Dendritic cell treated with granulocyte-macrophage colony-stimulating factor and Interleukin-4, amounts not matched to agents 40 ng/mL and 50 ng/mL, for 4 days (primary cell): ENCODE data around the gene FREM3.
"Not testable (repeated sequence)": the region's sequence is repeated elsewhere in the genome, so short reads cannot be mapped to it uniquely, and the experiment has no call there.

Source experiments
- H3K27ac Mint-ChIP-seq: one replicate; pipeline ENCODE4 v1.8.0; 2022; ENCODE audit warnings: mild to moderate bottlenecking, mixed read lengths
- H3K27me3 Mint-ChIP-seq: one replicate; pipeline ENCODE4 v1.8.0; 2022; ENCODE audit warnings: mild to moderate bottlenecking, mixed read lengths
- H3K36me3 Mint-ChIP-seq: one replicate; pipeline ENCODE4 v1.8.0; 2022; ENCODE audit warnings: low read depth, mixed read lengths
- H3K4me1 Mint-ChIP-seq: one replicate; pipeline ENCODE4 v1.8.0; 2022; ENCODE audit warnings: low read depth, mixed read lengths
- H3K4me3 Mint-ChIP-seq: one replicate; pipeline ENCODE4 v1.8.0; 2022; ENCODE audit warnings: mild to moderate bottlenecking, moderate library complexity, mixed read lengths
- H3K9me3 Mint-ChIP-seq: one replicate; pipeline ENCODE4 v1.8.0; 2022; ENCODE audit warnings: mixed read lengths
- intact Hi-C: fragments of 100-400 bp; cut with micrococcal nuclease; formaldehyde crosslinking; loops from one replicate; pipeline ENCODE4 v1.15.0; 2022

Gene FREM3

GRCh38 chr4:143700416-143701352 is at the start of gene FREM3:
TSS of gene FREM3 (minus strand) at chr4:143700675. CDS start at chr4:143700675, 0 bp downstream.
- no peaks in the 10 kb centered on the region for H3K36me3 Mint-ChIP-seq
- no peak within 1 kb of the TSS for H3K4me3 Mint-ChIP-seq
- H3K4me1 Mint-ChIP-seq: peaks cover 18% of the 10 kb centered on the region
- H3K27ac Mint-ChIP-seq: no peak within 1 kb of the TSS
- H3K27me3 Mint-ChIP-seq: peaks cover 47% of the 10 kb centered on the region
- intact Hi-C loops: no loop called here
- no peaks in the 10 kb centered on the region for H3K9me3 Mint-ChIP-seq

- no peaks in the 10 kb centered on the region for H3K4me1 Mint-ChIP-seq
- no peak overlapping the region for H3K4me3 Mint-ChIP-seq
- H3K27ac Mint-ChIP-seq: no peak overlapping the region
- H3K36me3 Mint-ChIP-seq: no peaks in the 10 kb centered on the region
- H3K27me3 Mint-ChIP-seq: no peaks in the 10 kb centered on the region
- intact Hi-C loops: no loop called here
- no peaks in the 10 kb centered on the region for H3K9me3 Mint-ChIP-seq
Observed at GRCh38 chr4:143745874-143746273, 45.4 kb upstream of the FREM3 start.

GRCh38 chr4:143743591-143743990 is 43.1 kb upstream of the FREM3 start:
- no peaks in the 10 kb centered on the region for H3K27me3 Mint-ChIP-seq
- no peaks in the 10 kb centered on the region for H3K4me1 Mint-ChIP-seq
- H3K36me3 Mint-ChIP-seq: no peaks in the 10 kb centered on the region
- no peaks in the 10 kb centered on the region for H3K9me3 Mint-ChIP-seq
- H3K27ac Mint-ChIP-seq: no peak overlapping the region
- no peak overlapping the region for H3K4me3 Mint-ChIP-seq
- intact Hi-C loops: no loop called here

- no peaks in the 10 kb centered on the region for H3K9me3 Mint-ChIP-seq
- H3K36me3 Mint-ChIP-seq: no peaks in the 10 kb centered on the region
- H3K4me3 Mint-ChIP-seq: no peak overlapping the region
- H3K4me1 Mint-ChIP-seq: no peaks in the 10 kb centered on the region
- H3K27me3 Mint-ChIP-seq: no peaks in the 10 kb centered on the region
- no peak overlapping the region for H3K27ac Mint-ChIP-seq
- intact Hi-C loops: no loop called here
Observed at GRCh38 chr4:143742834-143743233, 42.4 kb upstream of the FREM3 start.

- Mint-ChIP-seq H3K27me3 (no peaks in the 10 kb centered on the region), H3K36me3 (no peaks in the 10 kb centered on the region), H3K4me1 (no peaks in the 10 kb centered on the region), H3K27ac (no peak overlapping the region), H3K9me3 (no peaks in the 10 kb centered on the region), H3K4me3 (no peak overlapping the region)
- intact Hi-C loops: no loop called here
Observed at GRCh38 chr4:143736861-143737260, 36.4 kb upstream of the FREM3 start.

- not testable (repeated sequence) for H3K27ac Mint-ChIP-seq, H3K9me3 Mint-ChIP-seq, H3K4me3 Mint-ChIP-seq
Observed at GRCh38 chr4:143736061-143736460, 35.6 kb upstream of the FREM3 start.

GRCh38 chr4:143728166-143728565 is 27.7 kb upstream of the FREM3 start:
- no peaks in the 10 kb centered on the region for H3K9me3 Mint-ChIP-seq

More at GRCh38 chr4:143736061-143736460, 35.6 kb upstream of the FREM3 start:
- H3K27me3 Mint-ChIP-seq, H3K4me1 Mint-ChIP-seq, H3K36me3 Mint-ChIP-seq, intact Hi-C loops: not testable (repeated sequence)

GRCh38 chr4:143726714-143727113 is 26.2 kb upstream of the FREM3 start:
- intact Hi-C loops: no loop called here
- Mint-ChIP-seq H3K36me3 (no peaks in the 10 kb centered on the region), H3K4me1 (no peaks in the 10 kb centered on the region), H3K27ac (no peak overlapping the region), H3K4me3 (no peak overlapping the region), H3K9me3 (no peaks in the 10 kb centered on the region), H3K27me3 (no peaks in the 10 kb centered on the region)

More at GRCh38 chr4:143728166-143728565, 27.7 kb upstream of the FREM3 start:
- Mint-ChIP-seq H3K27me3 (no peaks in the 10 kb centered on the region), H3K36me3 (no peaks in the 10 kb centered on the region), H3K27ac (no peak overlapping the region), H3K4me1 (no peaks in the 10 kb centered on the region), H3K4me3 (no peak overlapping the region)
- intact Hi-C loops: no loop called here

- intact Hi-C loops: no loop called here
- H3K4me1 Mint-ChIP-seq: no peaks in the 10 kb centered on the region
- no peaks in the 10 kb centered on the region for H3K36me3 Mint-ChIP-seq
- H3K27me3 Mint-ChIP-seq: no peaks in the 10 kb centered on the region
- no peaks in the 10 kb centered on the region for H3K9me3 Mint-ChIP-seq
- no peak overlapping the region for H3K27ac Mint-ChIP-seq
- H3K4me3 Mint-ChIP-seq: no peak overlapping the region
Observed at GRCh38 chr4:143721317-143721716, 20.8 kb upstream of the FREM3 start.

GRCh38 chr4:143718748-143719147 is 18.3 kb upstream of the FREM3 start:
- H3K27me3 Mint-ChIP-seq, H3K9me3 Mint-ChIP-seq, intact Hi-C loops, H3K4me1 Mint-ChIP-seq, H3K36me3 Mint-ChIP-seq, H3K27ac Mint-ChIP-seq, H3K4me3 Mint-ChIP-seq: not testable (repeated sequence)

- H3K27me3 Mint-ChIP-seq: no peaks in the 10 kb centered on the region
- no peaks in the 10 kb centered on the region for H3K36me3 Mint-ChIP-seq
- intact Hi-C loops: no loop called here
- H3K4me3 Mint-ChIP-seq: no peak overlapping the region
- no peaks in the 10 kb centered on the region for H3K9me3 Mint-ChIP-seq
- H3K4me1 Mint-ChIP-seq: no peaks in the 10 kb centered on the region
- H3K27ac Mint-ChIP-seq: no peak overlapping the region
Observed at GRCh38 chr4:143713955-143714625, 13.6 kb upstream of the FREM3 start.

- intact Hi-C loops: no loop called here
Observed at GRCh38 chr4:143713553-143713952, 13.1 kb upstream of the FREM3 start.

GRCh38 chr4:143712155-143712550 is 11.7 kb upstream of the FREM3 start:
- H3K4me1 Mint-ChIP-seq: no peaks in the 10 kb centered on the region
- H3K27ac Mint-ChIP-seq: no peak overlapping the region
- peaks cover 5% of the 10 kb centered on the region for H3K9me3 Mint-ChIP-seq
- H3K27me3 Mint-ChIP-seq: no peaks in the 10 kb centered on the region
- no peaks in the 10 kb centered on the region for H3K36me3 Mint-ChIP-seq
- H3K4me3 Mint-ChIP-seq: no peak overlapping the region
- intact Hi-C loops: no loop called here

More at GRCh38 chr4:143713553-143713952, 13.1 kb upstream of the FREM3 start:
- Mint-ChIP-seq H3K4me1 (no peaks in the 10 kb centered on the region), H3K4me3 (no peak overlapping the region), H3K9me3 (no peaks in the 10 kb centered on the region), H3K27me3 (no peaks in the 10 kb centered on the region), H3K27ac (no peak overlapping the region), H3K36me3 (no peaks in the 10 kb centered on the region)

GRCh38 chr4:143711543-143712154 is 11.2 kb upstream of the FREM3 start:
- no peak overlapping the region for H3K27ac Mint-ChIP-seq
- no peaks in the 10 kb centered on the region for H3K4me1 Mint-ChIP-seq
- intact Hi-C loops: no loop called here
- no peak overlapping the region for H3K4me3 Mint-ChIP-seq
- no peaks in the 10 kb centered on the region for H3K27me3 Mint-ChIP-seq
- no peaks in the 10 kb centered on the region for H3K36me3 Mint-ChIP-seq
- peaks cover 8% of the 10 kb centered on the region for H3K9me3 Mint-ChIP-seq
